ENCODE results near the gene NQO2.

The NQO2 gene

GRCh38 chr6:2989332-2990247, 10.1 kb upstream of the NQO2 start:
- Histone ChIP-seq H3K4me1 (ENCODE audit: control insufficient read depth, insufficient read depth, low read length) (peaks cover 26% of the 10 kb centered on the region), H3K9me3 (ENCODE audit: control insufficient read depth, insufficient read depth, low read depth, low read length) (no peaks in the 10 kb centered on the region), H3K27ac (ENCODE audit: extremely low read depth, low read depth, low read length) (peak overlapping the region; percentile 90), H3K36me3 (ENCODE audit: control insufficient read depth in 2 of 2, insufficient read depth in 1 of 2, low read length in 2 of 2) (no peaks in the 10 kb centered on the region), H3K4me3 (ENCODE audit: low read depth, low read length) (peak overlapping the region; percentile 62)
- CTCF ChIA-PET = interaction anchor here (0.6 to 5.4 kb wide), 37 partner anchors 9 to 271 kb away, joined by 3 to 72 read pairs (median 5); partner anchors contain the start of gene NQO2
- POLR2A ChIA-PET = interaction anchor here (0.6 to 4.0 kb wide), 32 partner anchors 9 to 1032 kb away, joined by 3 to 39 read pairs (median 6); partner anchors contain the start of genes BPHL, NQO2, RIPK1 and SERPINB1
- TF ChIP-seq ZNF202 (tag by site-specific recombination; IDR thresholded peaks at IDR 0.05; ENCODE audit: borderline replicate concordance) (no peak), ZNF311 (tag by site-specific recombination; IDR thresholded peaks at IDR 0.05; ENCODE audit: borderline replicate concordance) (no peak), ZNF529 (tag by site-specific recombination; IDR thresholded peaks at IDR 0.05; ENCODE audit: insufficient replicate concordance) (no peak), SCRT1 (tag by site-specific recombination; IDR thresholded peaks at IDR 0.05; ENCODE audit: borderline replicate concordance) (no peak; the same call in 1 of the 2 replicates), IKZF3 (tag by site-specific recombination; IDR thresholded peaks at IDR 0.05) (peak; percentile 89), BCL11B (tag by site-specific recombination; IDR thresholded peaks at IDR 0.05; ENCODE audit: low read depth) (no peak), SP2 (tag by site-specific recombination; IDR thresholded peaks at IDR 0.05) (peak; percentile 58), ZEB2 (tag by site-specific recombination; IDR thresholded peaks at IDR 0.05) (peak; percentile 93), GLIS1 (tag by site-specific recombination; IDR thresholded peaks at IDR 0.05) (no peak), PRDM10 (tag by site-specific recombination; IDR thresholded peaks at IDR 0.05) (peak; percentile 99), ZNF341 (tag by site-specific recombination; IDR thresholded peaks at IDR 0.05; ENCODE audit: low read depth) (peak; percentile 44; the same call in 1 of the 2 replicates), ZNF791 (tag by site-specific recombination; IDR thresholded peaks at IDR 0.05) (no peak), WT1 (tag by site-specific recombination; IDR thresholded peaks at IDR 0.05) (peak; percentile 25; the same call in 1 of the 2 replicates), ZNF514 (tag by site-specific recombination; IDR thresholded peaks at IDR 0.05) (no peak), ZNF585B (tag by site-specific recombination; IDR thresholded peaks at IDR 0.05) (no peak), ZNF501 (tag by site-specific recombination; IDR thresholded peaks at IDR 0.05) (no peak), ZNF133 (tag by site-specific recombination; IDR thresholded peaks at IDR 0.05) (no peak), ZNF571 (tag by site-specific recombination; IDR thresholded peaks at IDR 0.05) (no peak), ZNF19 (tag by site-specific recombination; IDR thresholded peaks at IDR 0.05; ENCODE audit: low read depth) (no peak), ZNF560 (tag by site-specific recombination; IDR thresholded peaks at IDR 0.05; ENCODE audit: borderline replicate concordance) (no peak), ZNF266 (tag by site-specific recombination; IDR thresholded peaks at IDR 0.05; ENCODE audit: low read depth) (no peak), PATZ1 (tag by site-specific recombination; IDR thresholded peaks at IDR 0.05) (no peak), ZNF16 (tag by site-specific recombination; IDR thresholded peaks at IDR 0.05; ENCODE audit: low read depth) (no peak), ZNF10 (tag by site-specific recombination; IDR thresholded peaks at IDR 0.05) (0 out of 2 replicates have a peak, but pooled peaks have one; percentile 5), ZNF701 (tag by site-specific recombination; IDR thresholded peaks at IDR 0.05) (no peak), ZNF747 (tag by site-specific recombination; IDR thresholded peaks at IDR 0.05) (no peak)
- TF ChIP-seq, protein P1, sequence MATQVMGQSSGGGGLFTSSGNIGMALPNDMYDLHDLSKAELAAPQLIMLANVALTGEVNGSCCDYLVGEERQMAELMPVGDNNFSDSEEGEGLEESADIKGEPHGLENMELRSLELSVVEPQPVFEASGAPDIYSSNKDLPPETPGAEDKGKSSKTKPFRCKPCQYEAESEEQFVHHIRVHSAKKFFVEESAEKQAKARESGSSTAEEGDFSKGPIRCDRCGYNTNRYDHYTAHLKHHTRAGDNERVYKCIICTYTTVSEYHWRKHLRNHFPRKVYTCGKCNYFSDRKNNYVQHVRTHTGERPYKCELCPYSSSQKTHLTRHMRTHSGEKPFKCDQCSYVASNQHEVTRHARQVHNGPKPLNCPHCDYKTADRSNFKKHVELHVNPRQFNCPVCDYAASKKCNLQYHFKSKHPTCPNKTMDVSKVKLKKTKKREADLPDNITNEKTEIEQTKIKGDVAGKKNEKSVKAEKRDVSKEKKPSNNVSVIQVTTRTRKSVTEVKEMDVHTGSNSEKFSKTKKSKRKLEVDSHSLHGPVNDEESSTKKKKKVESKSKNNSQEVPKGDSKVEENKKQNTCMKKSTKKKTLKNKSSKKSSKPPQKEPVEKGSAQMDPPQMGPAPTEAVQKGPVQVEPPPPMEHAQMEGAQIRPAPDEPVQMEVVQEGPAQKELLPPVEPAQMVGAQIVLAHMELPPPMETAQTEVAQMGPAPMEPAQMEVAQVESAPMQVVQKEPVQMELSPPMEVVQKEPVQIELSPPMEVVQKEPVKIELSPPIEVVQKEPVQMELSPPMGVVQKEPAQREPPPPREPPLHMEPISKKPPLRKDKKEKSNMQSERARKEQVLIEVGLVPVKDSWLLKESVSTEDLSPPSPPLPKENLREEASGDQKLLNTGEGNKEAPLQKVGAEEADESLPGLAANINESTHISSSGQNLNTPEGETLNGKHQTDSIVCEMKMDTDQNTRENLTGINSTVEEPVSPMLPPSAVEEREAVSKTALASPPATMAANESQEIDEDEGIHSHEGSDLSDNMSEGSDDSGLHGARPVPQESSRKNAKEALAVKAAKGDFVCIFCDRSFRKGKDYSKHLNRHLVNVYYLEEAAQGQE (tag by site-specific recombination; IDR thresholded peaks at IDR 0.05) = no peak
